ENCODE measurements around the gene CENPA. TPM values are rescaled to one million over a fixed set of nuclear protein-coding genes. Genes with fewer than 3 reads are reported as not detected.

The CENPA gene
- total RNA-seq, 1 experiment from 2014 or later = 45.8 TPM

GRCh38 chr2:26737221-26737620, 48.6 kb upstream of the CENPA start:
- Histone ChIP-seq H3K36me3 (ENCODE audit: control insufficient read depth in 1 of 2, insufficient read depth in 2 of 2, low read length in 2 of 2) (no peaks in the 10 kb centered on the region), H3K4me3 (replicated peaks in 1 of 2; ENCODE audit: low read depth in 1 of 2, low read length in 2 of 2) (no peak overlapping the region), H3K9me3 (ENCODE audit: control insufficient read depth in 1 of 2, insufficient read depth in 1 of 2, low read depth in 1 of 2, low read length in 2 of 2) (no peaks in the 10 kb centered on the region), H4K20me1 (ENCODE audit: insufficient read depth) (no peaks in the 10 kb centered on the region), H3K9me2 (ENCODE audit: insufficient read depth) (no peaks in the 10 kb centered on the region), H3K27ac (ENCODE audit: low read depth, low read length) (no peak overlapping the region), H3K27me3 (ENCODE audit: insufficient read depth, low read length) (no peaks in the 10 kb centered on the region), H3K4me1 (ENCODE audit: control insufficient read depth in 1 of 2, insufficient read depth in 2 of 2, low read length in 2 of 2) (peaks cover 0 to 7% of the 10 kb centered on the region in 2 experiments; a peak in 2 of 4 replicates), H3K79me2 (ENCODE audit: insufficient read depth, low read length) (no peaks in the 10 kb centered on the region), H2AFZ (ENCODE audit: low read depth, low read length, poor library complexity, severe bottlenecking) (no peak overlapping the region), H3K4me2 (ENCODE audit: low read length) (no peak overlapping the region), H3K9ac (ENCODE audit: low read length) (no peak overlapping the region)
- RAD21 ChIA-PET (ENCODE audit: low non-redundant PET in 1 of 2, low total read pairs in 2 of 2, uncharacterized antibody in 2 of 2, unreplicated experiment in 2 of 2) = no interaction called here
- no peak for DNase-seq (ENCODE audit: low read depth, low spot score)
- CTCF ChIA-PET = no interaction called here
- POLR2A ChIA-PET = no interaction called here
- no peak for ATAC-seq
- TF ChIP-seq ZFX (IDR thresholded peaks at IDR 0.05) = no peak
- TF ChIP-seq TCF7L2 (IDR thresholded peaks at IDR 0.05; ENCODE audit: borderline replicate concordance, extremely low read depth, insufficient read depth, insufficient read length) = peak; percentile 90
- no peak for TF ChIP-seq SP1 (IDR thresholded peaks at IDR 0.05; ENCODE audit: low read depth)
- no peak for TF ChIP-seq POLR2AphosphoS5 (IDR thresholded peaks at IDR 0.05; ENCODE audit: low read depth, low read length)
- no peak for TF ChIP-seq CBX3 (IDR thresholded peaks at IDR 0.05; ENCODE audit: low read depth)
- no peak for TF ChIP-seq ATF3 (IDR thresholded peaks at IDR 0.05)
- no peak for TF ChIP-seq ELF1 (IDR thresholded peaks at IDR 0.05; ENCODE audit: borderline replicate concordance, low read depth)
- intact Hi-C loops (cut with micrococcal nuclease) = no loop called here
- no TSS peak for BruUV-seq (replicated peaks)

- Histone ChIP-seq H3K27ac (ENCODE audit: low read depth, low read length) (no peak overlapping the region), H4K20me1 (ENCODE audit: insufficient read depth) (no peaks in the 10 kb centered on the region), H3K9me3 (ENCODE audit: control insufficient read depth in 1 of 2, insufficient read depth in 1 of 2, low read depth in 1 of 2, low read length in 2 of 2) (no peaks in the 10 kb centered on the region), H3K9me2 (ENCODE audit: insufficient read depth) (no peaks in the 10 kb centered on the region), H3K4me2 (ENCODE audit: low read length) (no peak overlapping the region), H3K4me3 (replicated peaks in 1 of 2; ENCODE audit: low read depth in 1 of 2, low read length in 2 of 2) (no peak overlapping the region), H3K9ac (ENCODE audit: low read length) (no peak overlapping the region), H3K79me2 (ENCODE audit: insufficient read depth, low read length) (no peaks in the 10 kb centered on the region), H2AFZ (ENCODE audit: low read depth, low read length, poor library complexity, severe bottlenecking) (no peak overlapping the region), H3K4me1 (ENCODE audit: control insufficient read depth in 1 of 2, insufficient read depth in 2 of 2, low read length in 2 of 2) (peaks cover 0 to 7% of the 10 kb centered on the region in 2 experiments; a peak in 2 of 4 replicates), H3K27me3 (ENCODE audit: insufficient read depth, low read length) (no peaks in the 10 kb centered on the region), H3K36me3 (ENCODE audit: control insufficient read depth in 1 of 2, insufficient read depth in 2 of 2, low read length in 2 of 2) (no peaks in the 10 kb centered on the region)
- no TSS peak for BruUV-seq (replicated peaks)
- ChIA-PET POLR2A (no interaction called here), CTCF (no interaction called here), RAD21 (ENCODE audit: low non-redundant PET in 1 of 2, low total read pairs in 2 of 2, uncharacterized antibody in 2 of 2, unreplicated experiment in 2 of 2) (no interaction called here)
- no peak for ATAC-seq
- no peak for DNase-seq (ENCODE audit: low read depth, low spot score)
- intact Hi-C loops (cut with micrococcal nuclease) = no loop called here
- no peak for TF ChIP-seq SP1 (IDR thresholded peaks at IDR 0.05; ENCODE audit: low read depth)
- TF ChIP-seq REST (IDR thresholded peaks at IDR 0.05; ENCODE audit: low read depth) = no peak
- TF ChIP-seq EGR1 (IDR thresholded peaks at IDR 0.05; ENCODE audit: low read depth) = no peak
- TF ChIP-seq POLR2A (IDR thresholded peaks at IDR 0.05; ENCODE audit: borderline replicate concordance, extremely low read depth, insufficient read depth, insufficient read length) = no peak
- no peak for TF ChIP-seq CTCF (IDR thresholded peaks at IDR 0.05 in 2 of 3, conservative IDR thresholded peaks at IDR 0.05 in 1 of 3; ENCODE audit: borderline replicate concordance in 1 of 3, insufficient read depth in 1 of 3, low read depth in 2 of 3, low read length in 2 of 3)
- no peak for TF ChIP-seq EZH2 (IDR thresholded peaks at IDR 0.05)
- TF ChIP-seq YY1 (IDR thresholded peaks at IDR 0.05; ENCODE audit: extremely low read depth, insufficient replicate concordance, low read depth, low read length) = no peak
- no peak for TF ChIP-seq SRF (IDR thresholded peaks at IDR 0.05; ENCODE audit: low read depth)
- no peak for TF ChIP-seq CBX3 (IDR thresholded peaks at IDR 0.05; ENCODE audit: low read depth)
- TF ChIP-seq SIN3A (IDR thresholded peaks at IDR 0.05; ENCODE audit: low read depth) = no peak
- no peak for TF ChIP-seq POLR2AphosphoS5 (IDR thresholded peaks at IDR 0.05; ENCODE audit: low read depth, low read length)
Observed at GRCh38 chr2:26738481-26738880, 47.4 kb upstream of the CENPA start.

Data from HCT116 (cell line).